Cardiac muscle cell (in vitro differentiated cells and primary cell): ENCODE measurements around the gene ADAMTSL1. TPM values are rescaled to one million over a fixed set of nuclear protein-coding genes. Genes with fewer than 3 reads are reported as not detected.

Source experiments
- DNase-seq, 2 donors: peaks; one replicate each; pipeline versions ENCODE4 v3.0.0 to v3.0.0-alpha.2; 2010 to 2017; ENCODE audit warnings: low read depth in 1 of 2, low spot score in 1 of 2
- H3K27ac ChIP-seq: fragments of 200-600 bp; sonication (generic); 2 replicates; pipeline ENCODE4 v1.5.1; 2016
- H3K27me3 ChIP-seq: fragments of 200-600 bp; sonication (generic); 2 replicates; pipeline ENCODE4 v1.6.0; 2016; ENCODE audit warnings: control low read depth
- H3K36me3 ChIP-seq: fragments of 200-600 bp; sonication (generic); 2 replicates; pipeline ENCODE4 v1.5.1; 2016; ENCODE audit warnings: control low read depth
- H3K4me1 ChIP-seq: fragments of 200-600 bp; sonication (generic); 2 replicates; pipeline ENCODE4 v1.8.1; 2017; ENCODE audit warnings: low read depth, mild to moderate bottlenecking, mixed run types
- H3K4me3 ChIP-seq: fragments of 200-600 bp; sonication (generic); 2 replicates; pipeline ENCODE4 v1.5.1; 2016; ENCODE audit warnings: mild to moderate bottlenecking
- H3K9me3 ChIP-seq: fragments of 200-600 bp; sonication (generic); 2 replicates; pipeline ENCODE4 v1.5.1; 2017; ENCODE audit warnings: low read depth, mild to moderate bottlenecking, control low read depth
- polyA plus RNA-seq: library from polyadenylated mRNA; unstranded; fragments of >200 nt; fragmentation: Nextera tagmentation; extraction: Ambion mirVana; gene quantifications from 2 replicates; pipeline ENCODE4 v1.2.1, GENCODE V29; 2016
- total RNA-seq: library from RNA; depleted of rRNA; stranded (reverse); fragments of >200 nt; gene quantifications from 2 replicates; pipeline ENCODE4 v1.2.3, GENCODE V29; 2016
- TF ChIP-seq, protein P1 (sequence below): IDR thresholded peaks from 2 replicates; pipeline ENCODE4 v1.5.1; 2012; ENCODE audit warnings: low read depth, mild to moderate bottlenecking, low read length

Gene ADAMTSL1
- total and polyA plus RNA-seq, 2 experiments from 2014 or later = 12.6 to 63.0 TPM

DNA sequence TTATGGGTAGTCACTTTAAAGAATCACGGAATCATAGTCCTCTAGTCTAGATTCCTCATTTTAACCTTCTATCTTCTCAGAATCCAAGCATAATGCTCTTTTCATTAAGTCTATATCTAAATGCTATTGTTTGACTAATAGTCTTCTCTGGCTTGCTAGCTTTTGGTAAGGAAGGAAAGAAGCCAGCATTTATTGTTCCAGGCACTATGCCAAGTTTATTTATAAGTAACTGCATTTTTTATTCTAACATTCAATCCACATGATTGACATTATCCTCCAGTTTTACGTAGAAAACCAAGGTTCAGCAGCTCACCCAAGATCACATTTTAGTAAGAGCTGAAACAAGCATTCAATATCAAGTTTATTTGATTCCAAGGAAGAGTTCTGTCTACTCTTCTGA, 304.9 kb downstream of the ADAMTSL1 start:
- H3K27me3 ChIP-seq = no peaks in the 10 kb centered on the region
- TF ChIP-seq, protein P1, sequence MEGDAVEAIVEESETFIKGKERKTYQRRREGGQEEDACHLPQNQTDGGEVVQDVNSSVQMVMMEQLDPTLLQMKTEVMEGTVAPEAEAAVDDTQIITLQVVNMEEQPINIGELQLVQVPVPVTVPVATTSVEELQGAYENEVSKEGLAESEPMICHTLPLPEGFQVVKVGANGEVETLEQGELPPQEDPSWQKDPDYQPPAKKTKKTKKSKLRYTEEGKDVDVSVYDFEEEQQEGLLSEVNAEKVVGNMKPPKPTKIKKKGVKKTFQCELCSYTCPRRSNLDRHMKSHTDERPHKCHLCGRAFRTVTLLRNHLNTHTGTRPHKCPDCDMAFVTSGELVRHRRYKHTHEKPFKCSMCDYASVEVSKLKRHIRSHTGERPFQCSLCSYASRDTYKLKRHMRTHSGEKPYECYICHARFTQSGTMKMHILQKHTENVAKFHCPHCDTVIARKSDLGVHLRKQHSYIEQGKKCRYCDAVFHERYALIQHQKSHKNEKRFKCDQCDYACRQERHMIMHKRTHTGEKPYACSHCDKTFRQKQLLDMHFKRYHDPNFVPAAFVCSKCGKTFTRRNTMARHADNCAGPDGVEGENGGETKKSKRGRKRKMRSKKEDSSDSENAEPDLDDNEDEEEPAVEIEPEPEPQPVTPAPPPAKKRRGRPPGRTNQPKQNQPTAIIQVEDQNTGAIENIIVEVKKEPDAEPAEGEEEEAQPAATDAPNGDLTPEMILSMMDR = no peak
- no peaks in the 10 kb centered on the region for H3K4me1 ChIP-seq
- no peaks in the 10 kb centered on the region for H3K36me3 ChIP-seq
- H3K27ac ChIP-seq = no peak overlapping the region
- DNase-seq = no peak
- no peaks in the 10 kb centered on the region for H3K9me3 ChIP-seq
- no peak overlapping the region for H3K4me3 ChIP-seq

DNA sequence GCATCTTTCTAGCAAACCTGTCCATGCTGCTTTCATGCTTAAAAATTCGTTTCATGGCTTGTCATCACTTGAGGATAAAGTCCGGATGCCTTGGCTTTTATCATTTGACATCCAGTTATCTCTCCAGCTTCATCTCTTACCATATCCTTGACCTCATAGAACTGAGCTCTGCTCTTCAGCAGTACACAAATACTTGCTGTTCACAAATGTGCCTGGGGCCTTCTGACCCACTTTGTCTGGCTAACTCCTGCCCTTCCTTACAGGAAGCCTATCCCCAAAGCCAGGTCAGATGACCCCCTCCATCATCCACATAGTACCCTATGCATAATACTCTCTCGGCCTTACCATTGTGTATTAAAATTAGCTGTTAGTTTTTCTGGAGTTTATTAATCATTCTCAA, 310.0 kb downstream of the ADAMTSL1 start:
- Histone ChIP-seq H3K4me3 (no peak overlapping the region), H3K27me3 (no peaks in the 10 kb centered on the region), H3K27ac (no peak overlapping the region), H3K4me1 (no peaks in the 10 kb centered on the region), H3K36me3 (no peaks in the 10 kb centered on the region), H3K9me3 (no peaks in the 10 kb centered on the region)
- DNase-seq = no peak
- TF ChIP-seq, protein P1 = no peak

DNA sequence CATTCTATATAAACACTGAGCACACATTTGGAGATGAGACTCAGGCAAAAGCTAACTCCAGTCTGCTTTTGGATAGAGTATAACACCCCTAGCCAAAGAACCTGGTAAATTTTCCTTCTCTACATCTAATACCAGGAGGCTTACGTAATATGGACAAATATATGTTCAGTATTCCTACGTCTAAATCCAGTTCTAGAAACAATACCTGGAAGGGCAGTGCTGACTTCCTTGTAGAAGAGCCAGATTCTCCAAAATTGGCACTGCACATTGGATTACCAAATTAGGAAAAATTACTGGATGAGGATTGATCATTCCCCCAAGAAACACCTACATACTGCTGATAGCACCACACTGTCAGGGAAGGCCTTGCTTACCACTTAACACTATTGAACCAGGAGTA, 311.7 kb downstream of the ADAMTSL1 start:
- Histone ChIP-seq H3K27me3 (no peaks in the 10 kb centered on the region), H3K27ac (no peak overlapping the region), H3K9me3 (no peaks in the 10 kb centered on the region), H3K4me3 (no peak overlapping the region), H3K36me3 (no peaks in the 10 kb centered on the region), H3K4me1 (no peaks in the 10 kb centered on the region)
- no peak for DNase-seq
- TF ChIP-seq, protein P1 = no peak

DNA sequence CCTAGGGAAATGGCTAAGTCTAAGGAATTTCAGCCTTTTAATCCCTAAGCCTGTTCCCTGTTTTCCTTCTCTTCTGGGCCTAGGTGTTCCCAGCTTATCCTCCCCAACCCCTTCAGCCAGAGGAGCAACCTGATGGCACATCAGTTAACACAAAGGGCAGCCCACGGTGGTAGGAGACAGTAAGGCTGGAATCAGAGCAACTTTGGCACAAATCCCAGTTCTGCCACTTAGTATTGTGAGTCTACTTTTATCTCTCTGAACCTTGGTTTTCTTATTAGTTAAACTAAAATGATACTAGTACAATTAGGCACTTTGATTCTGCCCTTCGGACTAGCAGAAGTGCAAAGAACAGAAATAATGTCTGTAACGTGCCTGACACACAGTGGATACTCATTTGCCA, 312.2 kb downstream of the ADAMTSL1 start:
- Histone ChIP-seq H3K27ac (no peak overlapping the region), H3K9me3 (no peaks in the 10 kb centered on the region), H3K4me3 (no peak overlapping the region), H3K27me3 (no peaks in the 10 kb centered on the region), H3K4me1 (no peaks in the 10 kb centered on the region), H3K36me3 (no peaks in the 10 kb centered on the region)
- TF ChIP-seq, protein P1 = no peak
- DNase-seq = no peak

DNA sequence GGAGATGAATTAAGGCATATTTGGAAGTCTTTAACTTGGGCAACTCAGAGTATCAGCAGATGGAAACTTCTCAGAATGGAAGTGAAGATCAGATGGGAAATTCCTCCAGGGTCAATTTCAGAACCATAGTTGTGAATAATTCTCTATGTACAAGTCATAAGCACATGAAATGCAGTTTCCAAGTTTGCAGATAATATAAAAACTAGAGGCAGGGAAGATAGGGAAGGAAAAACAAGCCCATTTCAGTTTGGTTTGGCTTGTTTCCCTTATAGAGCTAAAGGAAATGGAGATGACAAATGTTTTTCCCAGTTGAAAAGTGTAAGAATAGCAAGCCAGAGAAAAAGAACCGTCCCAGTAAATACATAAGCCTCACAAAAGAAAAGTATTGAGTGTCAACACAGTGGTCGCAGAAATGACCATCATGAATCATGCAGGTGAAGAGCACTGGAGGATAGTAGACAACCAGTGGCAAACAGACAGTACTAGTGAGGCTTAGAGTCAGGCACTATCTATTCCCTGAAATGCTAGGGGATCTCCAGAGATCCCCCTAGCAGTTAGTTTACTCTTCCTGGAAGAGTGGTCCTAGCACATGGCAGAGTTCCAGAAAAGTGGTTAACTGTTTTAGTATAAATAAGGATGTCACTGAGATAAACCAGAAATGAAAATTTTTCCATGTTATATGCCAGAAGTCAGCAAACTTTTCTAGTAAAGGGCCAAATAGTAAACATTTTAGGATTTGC, 313.1 kb downstream of the ADAMTSL1 start:
- TF ChIP-seq, protein P1 = no peak
- peak in 1 of 2 donors; percentile 77 for DNase-seq
- H3K27me3 ChIP-seq = no peaks in the 10 kb centered on the region
- no peak overlapping the region for H3K27ac ChIP-seq
- no peaks in the 10 kb centered on the region for H3K4me1 ChIP-seq
- H3K9me3 ChIP-seq = no peaks in the 10 kb centered on the region
- no peaks in the 10 kb centered on the region for H3K36me3 ChIP-seq
- H3K4me3 ChIP-seq = no peak overlapping the region

DNA sequence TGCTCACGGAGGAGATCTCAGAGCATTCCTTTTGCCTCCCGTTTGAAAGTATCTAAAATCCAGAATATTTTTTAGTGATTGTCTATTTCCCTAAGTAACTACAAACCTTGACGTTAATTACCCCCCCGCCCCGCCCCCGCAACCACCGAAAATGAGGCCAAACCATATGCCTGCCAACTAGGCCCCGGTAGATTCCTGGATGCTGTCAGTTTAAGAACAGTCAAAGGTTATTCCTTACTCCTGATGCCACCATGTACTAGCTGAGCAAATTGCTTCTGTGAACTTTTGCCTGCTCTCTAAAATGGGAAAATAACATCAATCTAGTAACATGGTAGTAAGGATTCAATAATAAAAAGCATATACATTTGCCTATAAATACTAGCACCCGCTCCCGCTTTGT, 314.3 kb downstream of the ADAMTSL1 start:
- Histone ChIP-seq H3K27ac (no peak overlapping the region), H3K27me3 (no peaks in the 10 kb centered on the region), H3K36me3 (no peaks in the 10 kb centered on the region), H3K4me1 (peaks cover 3% of the 10 kb centered on the region), H3K4me3 (no peak overlapping the region), H3K9me3 (no peaks in the 10 kb centered on the region)
- peak in 1 of 2 donors; percentile 15 for DNase-seq
- TF ChIP-seq, protein P1 = no peak
